Chondrocyte (in vitro differentiated cells): ENCODE measurements around the gene ZFP57. TPM values are rescaled to one million over a fixed set of nuclear protein-coding genes. Genes with fewer than 3 reads are reported as not detected.
"Not testable (repeated sequence)": the region's sequence is repeated elsewhere in the genome, so short reads cannot be mapped to it uniquely, and the experiment has no call there.

Experiments used
- DNase-seq: peaks from one replicate; pipeline ENCODE4 v3.0.0; 2021; ENCODE audit warnings: mixed read lengths, low spot score
- H3K27ac Mint-ChIP-seq: one replicate; pipeline ENCODE4 v1.8.0; 2021; ENCODE audit warnings: mild to moderate bottlenecking, moderate library complexity, mixed read lengths; ENCODE audit not compliant: unreplicated experiment
- H3K27me3 Mint-ChIP-seq: 2 replicates; pipeline ENCODE4 v1.8.0; 2021; ENCODE audit warnings: low read depth, mixed read lengths
- H3K36me3 Mint-ChIP-seq: 2 replicates; pipeline ENCODE4 v1.8.0; 2021; ENCODE audit warnings: low read depth, mixed read lengths
- H3K4me1 Mint-ChIP-seq: 2 replicates; pipeline ENCODE4 v1.8.0; 2021; ENCODE audit warnings: low read depth, mild to moderate bottlenecking, mixed read lengths
- H3K4me3 Mint-ChIP-seq: one replicate; pipeline ENCODE4 v1.8.0; 2021; ENCODE audit warnings: mild to moderate bottlenecking, moderate library complexity, mixed read lengths; ENCODE audit not compliant: unreplicated experiment
- H3K9me3 Mint-ChIP-seq: 2 replicates; pipeline ENCODE4 v1.8.0; 2021; ENCODE audit warnings: low read depth, mixed read lengths
- total RNA-seq: library from RNA; stranded (reverse); gene quantifications from 3 replicates; pipeline ENCODE4 v1.2.1, GENCODE V29; 2021
- TF ChIP-seq, protein P1 (sequence below): fragments of 200-600 bp; sonication (generic); IDR thresholded peaks from 2 replicates; pipeline ENCODE4 v1.5.0; 2021; ENCODE audit warnings: antibody characterized with exemption, mild to moderate bottlenecking, moderate library complexity

Gene ZFP57
- total RNA-seq, 1 donor from 2014 or later: not detected

DNA sequence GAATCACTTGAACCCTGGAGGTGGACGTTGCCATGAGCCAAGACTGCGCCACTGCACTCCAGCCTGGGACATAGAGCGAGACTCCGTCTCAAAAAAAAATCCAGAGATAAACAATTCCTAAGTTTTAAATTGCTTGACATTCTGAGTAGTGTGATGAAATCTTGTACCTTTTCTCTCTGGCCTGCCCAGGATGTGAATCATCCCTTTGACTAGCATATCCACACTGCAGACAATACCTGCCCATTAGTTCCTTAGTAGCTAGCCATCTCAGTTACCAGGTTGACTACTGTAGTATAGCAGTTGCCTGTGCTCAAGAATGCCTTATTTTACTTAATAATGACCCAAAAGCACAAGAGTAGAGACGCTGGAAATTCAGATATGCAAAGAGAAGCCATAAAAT lies 2.8 kb downstream of the ZFP57 start:
- no peaks in the 10 kb centered on the region for H3K27me3 Mint-ChIP-seq
- H3K36me3 Mint-ChIP-seq: no peaks in the 10 kb centered on the region
- H3K27ac Mint-ChIP-seq: no peak overlapping the region
- peaks cover 8% of the 10 kb centered on the region for H3K4me1 Mint-ChIP-seq
- no peak overlapping the region for H3K4me3 Mint-ChIP-seq
- TF ChIP-seq, protein P1, sequence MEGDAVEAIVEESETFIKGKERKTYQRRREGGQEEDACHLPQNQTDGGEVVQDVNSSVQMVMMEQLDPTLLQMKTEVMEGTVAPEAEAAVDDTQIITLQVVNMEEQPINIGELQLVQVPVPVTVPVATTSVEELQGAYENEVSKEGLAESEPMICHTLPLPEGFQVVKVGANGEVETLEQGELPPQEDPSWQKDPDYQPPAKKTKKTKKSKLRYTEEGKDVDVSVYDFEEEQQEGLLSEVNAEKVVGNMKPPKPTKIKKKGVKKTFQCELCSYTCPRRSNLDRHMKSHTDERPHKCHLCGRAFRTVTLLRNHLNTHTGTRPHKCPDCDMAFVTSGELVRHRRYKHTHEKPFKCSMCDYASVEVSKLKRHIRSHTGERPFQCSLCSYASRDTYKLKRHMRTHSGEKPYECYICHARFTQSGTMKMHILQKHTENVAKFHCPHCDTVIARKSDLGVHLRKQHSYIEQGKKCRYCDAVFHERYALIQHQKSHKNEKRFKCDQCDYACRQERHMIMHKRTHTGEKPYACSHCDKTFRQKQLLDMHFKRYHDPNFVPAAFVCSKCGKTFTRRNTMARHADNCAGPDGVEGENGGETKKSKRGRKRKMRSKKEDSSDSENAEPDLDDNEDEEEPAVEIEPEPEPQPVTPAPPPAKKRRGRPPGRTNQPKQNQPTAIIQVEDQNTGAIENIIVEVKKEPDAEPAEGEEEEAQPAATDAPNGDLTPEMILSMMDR: no peak
- no peaks in the 10 kb centered on the region for H3K9me3 Mint-ChIP-seq
- no peak for DNase-seq

DNA sequence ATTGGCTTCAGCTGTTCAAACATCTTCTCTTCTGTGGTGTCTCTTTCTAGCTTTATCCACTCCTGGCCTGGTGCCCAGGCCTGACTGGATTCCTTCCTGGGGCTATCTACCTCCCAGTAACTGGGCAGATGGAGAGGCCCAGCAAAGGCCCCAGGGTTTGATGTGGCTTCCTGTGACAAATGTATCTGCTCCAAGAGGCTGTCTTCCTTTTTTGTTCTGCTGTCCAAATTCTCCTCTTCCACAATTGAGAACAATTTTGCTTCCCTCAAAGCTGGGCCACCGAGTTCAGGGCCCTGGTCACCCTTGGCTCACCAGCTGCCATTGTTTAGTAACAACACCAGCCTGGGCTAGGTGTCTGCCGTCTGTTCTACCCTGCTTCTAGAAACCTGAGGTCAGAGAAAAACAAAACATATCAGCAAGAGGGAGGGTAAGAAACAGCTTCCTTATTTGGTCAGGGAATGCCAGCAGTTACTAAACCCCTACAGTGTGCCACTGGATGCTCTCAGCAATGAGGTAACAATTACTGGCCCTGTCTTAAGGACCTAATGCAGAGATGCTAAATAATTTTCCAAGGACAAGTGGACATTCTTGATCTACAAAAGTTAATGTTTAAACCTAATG lies 3.9 kb downstream of the ZFP57 start:
- Mint-ChIP-seq H3K4me3 (no peak overlapping the region), H3K36me3 (no peaks in the 10 kb centered on the region), H3K27ac (peak overlapping the region; percentile 65), H3K27me3 (peaks cover 2% of the 10 kb centered on the region), H3K9me3 (no peaks in the 10 kb centered on the region), H3K4me1 (peaks cover 8% of the 10 kb centered on the region)
- DNase-seq: no peak
- TF ChIP-seq, protein P1: no peak

DNA sequence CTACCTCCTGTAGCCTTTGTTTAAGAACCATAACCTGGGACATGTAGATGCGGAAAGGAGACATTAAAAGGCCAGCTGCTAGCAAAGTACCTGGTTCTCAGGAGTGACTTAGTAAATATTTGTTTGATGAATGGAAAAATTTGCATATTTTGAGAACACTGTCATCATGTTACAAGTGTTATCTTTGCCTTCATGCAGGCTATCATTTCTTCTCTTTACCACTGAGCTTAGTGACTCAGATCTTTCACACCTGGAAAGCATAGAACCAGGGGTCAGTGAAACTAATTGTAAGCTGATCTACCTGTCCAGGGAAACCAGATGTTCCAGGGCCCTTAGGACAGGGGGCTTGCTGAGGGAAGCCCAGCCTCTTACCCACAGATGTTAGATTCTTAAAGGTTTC lies 5.4 kb downstream of the ZFP57 start:
- Mint-ChIP-seq H3K27ac (no peak overlapping the region), H3K36me3 (no peaks in the 10 kb centered on the region), H3K27me3 (peaks cover 6% of the 10 kb centered on the region), H3K4me1 (peaks cover 13% of the 10 kb centered on the region), H3K9me3 (no peaks in the 10 kb centered on the region), H3K4me3 (no peak overlapping the region)
- TF ChIP-seq, protein P1: no peak
- DNase-seq: no peak

DNA sequence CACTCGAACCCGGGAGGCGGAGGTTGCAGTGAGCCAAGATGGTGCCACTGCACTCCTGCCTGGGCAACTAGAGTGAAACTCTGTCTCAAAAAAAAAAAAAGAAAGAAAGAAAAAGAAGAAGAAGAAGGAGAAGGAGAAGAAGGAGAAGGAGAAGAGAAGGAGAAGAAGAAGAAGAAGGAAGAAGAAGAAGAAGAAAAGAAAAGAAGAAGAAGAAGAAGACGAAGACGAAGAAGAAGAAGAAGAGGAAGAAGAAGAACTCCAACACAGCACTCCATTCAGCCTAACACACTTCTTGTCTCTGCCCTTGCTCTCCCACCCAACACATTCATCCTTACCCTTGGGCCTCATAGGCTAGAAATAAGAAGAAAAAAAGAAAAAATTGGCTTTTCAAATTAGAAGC lies 6.9 kb downstream of the ZFP57 start:
- no peaks in the 10 kb centered on the region for H3K9me3 Mint-ChIP-seq
- DNase-seq: no peak
- H3K27me3 Mint-ChIP-seq: peaks cover 8% of the 10 kb centered on the region
- no peak overlapping the region for H3K4me3 Mint-ChIP-seq
- H3K36me3 Mint-ChIP-seq: no peaks in the 10 kb centered on the region
- no peak overlapping the region for H3K27ac Mint-ChIP-seq
- TF ChIP-seq, protein P1: no peak
- H3K4me1 Mint-ChIP-seq: peaks cover 13% of the 10 kb centered on the region

DNA sequence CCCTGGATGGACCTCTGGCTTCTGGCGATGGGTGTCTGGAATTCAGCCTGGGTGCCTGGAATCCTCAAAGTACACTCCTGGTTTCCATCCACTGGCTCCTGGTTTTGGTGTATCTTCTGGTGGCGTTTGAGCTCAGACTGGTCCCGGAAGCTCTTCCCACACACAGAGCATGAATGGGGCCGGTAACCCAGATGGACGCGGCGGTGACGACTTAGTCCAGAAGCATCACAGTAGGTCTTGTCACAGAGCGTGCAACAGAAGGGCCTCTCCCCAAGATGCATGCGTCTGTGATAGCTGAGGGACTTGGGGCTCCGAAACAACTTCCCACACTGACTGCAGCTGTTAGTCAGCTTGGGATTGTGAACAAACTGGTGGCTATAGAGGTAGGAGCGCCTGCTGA lies 7.8 kb downstream of the ZFP57 start:
- TF ChIP-seq, protein P1: no peak

DNA sequence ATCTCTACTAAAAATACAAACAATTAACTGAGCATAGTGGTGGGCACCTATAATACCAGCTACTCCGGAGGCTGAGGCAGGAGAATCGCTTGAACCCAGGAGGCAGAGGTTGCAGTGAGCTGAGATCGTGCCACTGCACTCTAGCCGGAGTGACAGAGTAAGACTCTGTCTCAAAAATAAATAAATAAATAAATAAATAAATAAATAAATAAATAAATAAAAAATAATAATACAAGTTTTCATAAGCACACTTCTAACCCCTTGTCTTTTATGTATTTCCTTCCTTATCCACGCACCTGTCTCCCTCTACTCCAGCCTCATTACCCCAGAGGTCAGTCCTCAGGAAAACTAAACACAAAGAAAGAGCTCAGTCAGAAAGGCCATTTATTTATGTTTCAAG lies 8.8 kb downstream of the ZFP57 start:
- not testable (repeated sequence) for DNase-seq, H3K36me3 Mint-ChIP-seq, H3K9me3 Mint-ChIP-seq, H3K4me3 Mint-ChIP-seq, H3K27ac Mint-ChIP-seq, H3K27me3 Mint-ChIP-seq
- H3K4me1 Mint-ChIP-seq: peaks cover 15% of the 10 kb centered on the region

More for the DNA sequence above, 7.8 kb downstream of the ZFP57 start:
- Mint-ChIP-seq H3K27ac (no peak overlapping the region), H3K36me3 (no peaks in the 10 kb centered on the region), H3K4me3 (no peak overlapping the region), H3K27me3 (peaks cover 8% of the 10 kb centered on the region), H3K9me3 (no peaks in the 10 kb centered on the region), H3K4me1 (peaks cover 13% of the 10 kb centered on the region)
- no peak for DNase-seq
